GM18909 (cell line): ENCODE data around the gene AGA.

Experiments
- ATAC-seq: cut with Tn5 transposase; IDR thresholded peaks from one replicate; pipeline ENCODE4 v1.9.1; 2021; ENCODE audit warnings: mild to moderate bottlenecking; ENCODE audit not compliant: unreplicated experiment, poor library complexity

Gene AGA

DNA sequence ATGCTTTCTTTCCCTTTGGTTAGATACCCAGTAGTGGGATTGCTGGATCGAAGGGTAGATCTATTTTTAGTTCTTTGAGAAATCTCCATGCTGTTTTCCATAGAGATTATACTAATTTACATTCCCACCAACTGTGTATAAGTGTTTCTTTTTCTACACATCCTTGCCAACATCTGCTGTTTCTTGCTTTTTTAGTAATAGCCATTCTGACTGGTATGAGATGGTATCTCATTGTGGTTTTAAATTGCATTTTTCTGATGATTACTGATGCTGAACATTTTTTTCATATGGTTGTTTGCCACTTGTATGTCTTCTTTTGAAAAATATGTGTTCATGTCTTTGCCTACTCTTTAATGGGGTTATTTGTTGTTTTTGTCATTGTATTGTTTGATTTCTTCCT lies 6.6 kb upstream of the AGA start:
- no peak for ATAC-seq

DNA sequence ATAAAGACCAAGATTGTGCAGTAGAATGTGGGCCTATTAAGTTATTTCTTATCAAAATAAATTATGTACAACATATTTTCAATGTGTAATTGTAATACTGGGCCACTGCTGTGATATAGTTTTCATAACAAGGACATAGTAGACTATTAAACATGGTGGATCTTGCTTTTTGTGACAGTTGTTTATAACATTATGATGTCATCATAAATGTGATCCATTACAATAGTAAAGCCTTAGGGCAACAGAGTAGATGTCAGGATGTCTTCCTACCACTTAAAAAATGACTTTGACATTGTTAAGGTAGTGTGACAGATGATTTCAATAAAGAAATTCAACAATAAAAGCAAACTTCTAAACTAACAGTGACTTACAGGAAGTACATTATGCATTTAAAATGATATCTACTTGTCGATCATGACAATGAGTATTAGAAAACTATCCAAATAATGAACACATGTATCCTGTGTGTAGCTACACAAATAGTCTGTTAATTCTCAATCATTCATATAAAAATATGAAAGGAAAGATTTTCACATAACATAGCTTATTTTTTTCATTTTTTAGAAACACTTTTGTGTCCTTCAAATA lies 5.3 kb upstream of the AGA start:
- no peak for ATAC-seq

DNA sequence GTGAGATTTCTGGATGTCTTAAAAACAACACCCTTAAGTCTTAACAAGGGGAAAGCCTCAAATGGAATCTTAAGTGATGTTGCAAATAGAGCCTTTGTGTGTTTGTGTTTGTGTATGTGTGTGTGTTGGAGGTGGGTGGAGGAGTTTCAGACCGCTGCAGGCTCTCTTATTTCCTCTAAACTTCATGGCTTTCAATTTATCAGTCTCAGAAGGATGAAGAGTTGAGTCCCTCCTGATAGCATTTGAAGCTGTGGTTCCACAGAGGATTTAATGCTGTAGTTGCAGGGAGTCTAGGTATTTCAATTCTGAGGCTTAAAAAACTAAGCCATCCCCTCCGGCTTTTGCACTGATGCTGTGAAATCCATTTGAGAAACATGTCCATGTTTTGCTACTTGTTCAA lies 4.3 kb upstream of the AGA start:
- ATAC-seq, result no peak

DNA sequence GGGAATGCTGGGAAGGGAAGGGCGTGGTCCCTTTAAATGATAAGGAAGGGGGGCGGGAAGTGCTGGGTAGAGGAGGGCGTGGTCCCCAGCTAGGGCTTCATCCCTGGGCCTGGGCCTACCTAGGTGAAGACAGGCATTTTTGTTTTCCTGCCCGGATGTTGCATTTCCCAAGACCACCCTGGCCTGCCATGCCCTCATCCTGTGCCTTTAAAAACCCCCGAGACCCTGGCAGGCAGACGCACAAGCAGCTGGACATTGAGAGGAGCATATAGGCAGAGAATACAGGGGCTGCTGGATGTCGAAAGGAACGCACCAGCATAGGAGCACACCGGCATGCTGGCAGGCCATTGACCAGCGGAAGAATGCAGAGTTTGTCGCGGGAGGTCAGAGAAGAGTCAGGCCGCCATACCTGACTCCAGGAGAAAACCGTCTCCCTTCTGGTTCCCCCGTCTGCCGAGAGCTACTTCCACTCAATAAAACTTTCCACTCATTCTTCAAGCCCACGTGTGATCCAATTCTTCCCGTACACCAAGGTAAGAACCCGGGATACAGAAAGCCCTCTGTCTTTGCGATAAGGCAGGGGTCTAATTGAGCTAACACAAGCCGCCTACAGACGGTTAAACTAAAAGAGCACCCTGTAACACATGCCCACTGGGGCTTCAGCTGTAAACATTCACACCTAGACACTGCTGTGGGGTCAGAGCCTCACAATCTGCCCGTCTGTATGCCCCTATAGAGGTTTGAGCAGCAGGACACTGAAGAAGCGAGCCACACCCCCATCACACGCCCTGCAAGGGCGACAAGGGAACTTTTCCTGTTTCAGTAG lies 2.9 kb upstream of the AGA start:
- ATAC-seq, result no peak

DNA sequence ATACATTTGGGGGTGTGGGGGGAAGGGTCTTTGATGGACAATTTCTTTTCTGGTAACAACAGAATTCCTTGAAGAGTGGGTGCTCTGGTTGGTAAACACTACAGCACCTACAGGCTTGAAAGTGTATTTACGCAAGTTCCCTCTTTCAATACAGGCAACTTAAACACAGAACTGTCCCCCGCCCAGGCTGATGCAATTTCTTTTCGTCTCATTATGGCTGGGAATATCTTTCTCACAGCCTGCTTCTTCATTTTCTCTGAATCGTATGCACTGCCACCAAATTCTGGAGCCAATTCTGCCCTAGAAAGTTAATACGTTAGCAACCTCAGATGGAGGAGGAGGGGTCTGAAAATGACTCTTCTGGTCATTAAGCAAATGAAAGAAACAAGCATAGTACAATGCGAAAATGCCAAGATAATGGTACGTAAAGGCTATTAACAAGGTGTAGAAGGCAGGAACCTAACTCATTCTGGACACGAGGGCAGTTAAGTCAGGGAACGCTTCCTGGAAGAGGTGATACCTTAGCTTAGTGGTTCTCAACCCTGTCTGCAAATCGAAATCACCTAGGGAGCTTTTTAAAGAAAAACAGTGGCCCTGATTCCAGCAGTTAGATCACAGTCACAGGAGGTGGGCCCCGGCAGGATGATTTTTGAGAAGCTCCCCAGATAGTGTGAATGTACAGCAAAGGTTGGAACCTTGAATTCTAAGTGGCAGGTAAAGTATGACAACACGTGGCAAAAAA lies 1.0 kb downstream of the AGA start:
- peak; percentile 24 for ATAC-seq

DNA sequence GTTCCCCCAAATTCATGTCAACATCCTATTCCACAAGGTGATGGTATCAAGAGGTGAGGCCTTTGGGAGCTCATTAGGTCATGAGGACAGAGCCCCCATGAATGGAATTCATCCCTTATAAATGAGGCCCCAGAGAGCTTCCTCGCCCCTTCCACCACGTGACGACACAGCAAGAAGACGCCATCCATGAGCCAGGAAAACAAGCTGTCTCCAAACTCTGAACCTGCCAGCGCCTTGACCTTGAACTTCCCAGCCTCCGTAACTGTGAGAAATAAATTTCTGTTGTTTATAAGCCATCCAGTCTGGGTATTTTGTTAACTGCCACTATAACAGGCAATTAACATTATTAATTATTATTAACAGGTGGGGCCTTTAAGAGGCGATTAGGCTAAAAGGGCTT lies 5.8 kb downstream of the AGA start:
- ATAC-seq, result no peak

DNA sequence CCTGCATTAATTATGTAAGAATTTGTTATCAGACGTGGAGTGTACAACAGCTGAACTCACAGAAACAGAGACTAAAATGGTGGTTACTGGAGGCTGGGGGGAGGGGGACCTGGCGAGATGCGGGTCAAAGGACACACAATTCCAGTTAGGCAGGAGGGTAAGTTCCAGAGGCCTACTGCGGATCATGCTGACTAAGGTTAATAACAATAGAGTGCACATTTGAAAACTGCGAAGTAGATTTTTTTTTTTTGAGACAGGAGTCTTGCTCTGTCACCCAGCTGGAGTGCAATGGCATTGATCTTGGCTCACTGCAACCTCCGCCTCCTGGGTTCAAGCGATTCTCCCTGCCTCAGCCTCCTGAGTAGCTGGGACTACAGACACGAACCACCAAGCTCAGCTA lies 7.6 kb downstream of the AGA start:
- ATAC-seq, result no peak

DNA sequence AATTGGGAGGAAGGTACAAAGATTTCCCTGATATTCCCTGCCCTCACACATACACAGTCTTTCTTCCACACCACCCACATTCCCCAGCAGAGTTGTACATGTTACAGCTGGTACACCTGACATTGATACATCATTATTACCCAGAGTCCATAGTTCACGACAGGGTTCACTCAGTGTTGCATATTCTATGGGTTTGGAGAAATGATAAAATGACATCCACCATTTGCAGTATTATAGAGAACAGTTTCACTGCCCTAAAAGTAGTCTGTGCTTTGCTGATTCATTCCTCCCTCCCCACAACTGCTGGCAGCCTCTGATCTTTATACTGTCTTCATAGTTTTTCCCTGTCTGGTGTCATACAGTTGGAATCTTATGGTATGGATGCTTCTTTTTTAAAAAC lies 15.0 kb downstream of the AGA start:
- ATAC-seq, result no peak

DNA sequence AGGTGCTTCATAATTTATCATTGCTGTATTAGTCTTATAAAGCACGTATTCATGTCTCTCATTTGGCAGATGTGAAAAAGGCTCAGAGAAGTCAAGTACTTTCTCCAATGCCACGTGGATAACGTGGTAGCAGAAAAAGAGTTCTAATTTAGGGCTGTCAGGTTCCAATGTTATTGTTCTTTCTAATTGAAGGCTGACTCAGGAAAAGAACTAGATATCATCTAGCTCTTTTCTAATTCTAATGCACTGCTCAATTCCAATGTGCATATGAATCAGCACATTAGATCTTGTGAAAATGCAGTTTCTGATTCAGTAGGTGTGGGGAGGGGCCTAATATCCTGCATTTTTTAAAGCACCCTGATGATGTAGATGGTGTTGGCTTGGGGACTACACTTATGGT lies 22.8 kb downstream of the AGA start:
- ATAC-seq, result no peak

DNA sequence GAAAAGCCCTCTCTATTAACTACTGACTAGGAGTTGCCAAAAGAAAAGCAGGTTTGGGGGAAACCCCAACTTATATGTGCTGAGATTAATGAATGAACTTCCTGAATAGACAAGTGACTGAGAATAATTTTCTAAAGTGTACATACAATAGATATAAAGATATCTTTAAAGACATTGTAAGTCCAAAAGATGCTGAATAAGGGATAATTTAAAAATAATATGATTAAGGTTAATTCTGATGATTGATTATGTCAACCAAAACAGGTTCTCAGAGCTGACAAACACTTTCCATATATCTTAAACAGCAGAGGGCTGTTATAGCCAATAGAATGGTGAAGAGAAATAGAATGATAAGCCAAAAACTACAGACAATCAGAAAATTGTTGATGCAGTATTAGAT lies 28.6 kb downstream of the AGA start:
- no peak for ATAC-seq

DNA sequence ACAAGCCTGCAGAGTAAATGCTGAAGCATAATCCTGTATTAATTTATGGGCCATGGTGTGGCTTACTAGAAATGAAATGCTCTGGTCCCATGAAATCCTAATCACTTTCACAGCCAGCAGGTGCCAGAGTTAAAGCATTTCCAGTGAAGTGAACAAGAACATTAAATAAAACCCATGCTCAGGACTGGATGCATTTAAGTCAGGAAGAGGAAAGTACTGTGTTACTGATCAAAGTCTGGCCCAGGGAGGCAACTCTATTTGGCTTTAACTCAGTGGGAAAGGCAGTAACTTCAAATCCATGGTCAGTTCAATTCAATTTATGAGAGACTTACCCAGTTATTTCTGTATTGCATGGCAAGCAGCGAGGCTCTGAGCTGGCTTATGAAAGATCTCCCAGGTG lies 29.2 kb downstream of the AGA start:
- ATAC-seq, result no peak

DNA sequence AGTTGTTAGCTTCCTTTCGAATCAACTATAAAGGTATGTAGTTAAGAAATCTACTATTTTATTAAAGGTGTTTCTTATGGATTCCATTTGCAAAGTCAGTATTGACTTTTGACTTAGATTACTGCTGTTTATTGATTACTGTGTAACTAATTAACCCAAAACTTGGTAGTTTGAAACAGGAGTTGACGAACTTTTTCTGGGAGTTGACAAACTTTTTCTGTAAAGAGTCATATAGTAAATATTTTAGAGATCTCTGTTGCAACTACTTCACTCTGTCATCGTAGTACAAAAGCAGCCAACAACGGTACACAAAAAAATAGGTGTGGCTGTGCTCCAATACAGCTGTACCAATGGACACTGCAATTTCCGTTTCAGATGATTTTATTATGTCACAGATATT lies 30.2 kb downstream of the AGA start:
- ATAC-seq, result no peak

DNA sequence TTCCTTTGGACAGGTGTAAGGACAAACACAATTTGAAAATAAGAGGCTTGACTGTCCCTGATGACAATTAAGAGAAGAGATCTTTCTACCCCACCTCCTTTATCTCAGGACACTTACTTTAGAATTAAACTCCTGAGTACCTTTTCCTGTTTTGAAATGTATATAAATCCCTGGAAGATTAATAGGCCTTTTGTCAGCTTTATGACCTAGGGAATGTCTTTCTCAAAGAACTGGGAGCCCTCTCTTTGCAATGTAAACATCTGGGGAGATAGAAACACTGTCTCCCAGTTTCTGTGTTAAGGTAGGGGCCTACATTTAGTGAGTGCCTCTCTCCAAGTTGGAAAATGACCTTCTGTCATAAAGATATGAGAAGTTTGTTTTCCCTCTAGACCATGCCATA lies 31.7 kb downstream of the AGA start:
- no peak for ATAC-seq

DNA sequence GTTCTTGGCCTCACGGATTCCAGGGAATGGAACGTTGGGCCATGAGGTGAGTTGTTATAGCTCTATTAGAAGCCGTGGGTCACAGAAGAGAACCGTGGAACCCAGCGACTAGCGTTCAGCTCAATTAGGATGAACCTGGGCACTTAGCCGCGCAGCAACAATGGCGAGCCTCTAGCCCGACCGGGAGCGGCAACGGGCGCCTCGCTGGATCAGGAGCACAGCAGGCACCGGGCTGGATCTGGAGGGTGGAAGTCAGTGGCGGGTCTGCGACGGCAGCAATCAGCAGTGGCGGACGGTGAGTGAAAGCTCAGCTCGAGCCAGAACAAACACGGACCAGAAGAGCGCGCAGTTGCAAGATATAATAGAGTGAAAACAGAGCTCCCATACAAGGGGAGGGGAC lies 34.2 kb downstream of the AGA start:
- no peak for ATAC-seq

DNA sequence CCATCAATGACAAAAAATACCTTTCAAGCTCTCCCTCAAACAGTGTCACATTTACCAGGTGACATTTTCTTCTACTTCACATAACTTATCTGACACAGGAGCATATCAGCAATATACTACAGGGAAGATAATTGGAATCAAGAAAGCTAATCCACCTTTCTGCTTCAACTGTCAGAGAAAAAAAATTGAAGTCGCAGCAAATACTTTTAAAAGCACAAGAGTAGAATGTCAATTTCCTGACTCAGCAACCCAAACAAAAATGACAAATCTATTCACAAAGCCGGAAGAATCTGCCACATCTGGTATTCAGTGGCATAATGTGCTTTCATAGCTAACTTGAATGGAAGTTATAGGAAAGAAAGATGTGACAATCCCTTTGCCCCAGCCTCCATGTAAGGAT lies 36.7 kb downstream of the AGA start:
- ATAC-seq, result no peak

DNA sequence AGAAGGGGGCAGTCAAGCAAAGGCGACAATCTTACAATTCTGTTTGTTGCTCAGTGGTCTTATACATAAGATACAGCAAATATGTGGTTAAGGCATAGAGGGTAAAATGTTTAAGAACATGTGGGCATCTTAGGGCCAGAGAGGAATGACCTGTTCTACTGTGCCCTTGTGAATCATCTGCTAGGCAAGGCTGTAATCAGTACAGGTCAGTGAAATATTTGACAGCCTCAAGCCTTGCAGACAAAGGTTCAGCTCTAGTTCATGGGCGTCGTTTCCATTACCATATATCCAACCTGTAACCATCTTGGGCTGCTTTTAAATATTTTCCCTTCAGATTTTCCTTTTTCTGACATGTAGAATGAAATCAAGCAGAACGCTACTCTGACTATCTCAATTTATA lies 37.3 kb downstream of the AGA start:
- no peak for ATAC-seq

DNA sequence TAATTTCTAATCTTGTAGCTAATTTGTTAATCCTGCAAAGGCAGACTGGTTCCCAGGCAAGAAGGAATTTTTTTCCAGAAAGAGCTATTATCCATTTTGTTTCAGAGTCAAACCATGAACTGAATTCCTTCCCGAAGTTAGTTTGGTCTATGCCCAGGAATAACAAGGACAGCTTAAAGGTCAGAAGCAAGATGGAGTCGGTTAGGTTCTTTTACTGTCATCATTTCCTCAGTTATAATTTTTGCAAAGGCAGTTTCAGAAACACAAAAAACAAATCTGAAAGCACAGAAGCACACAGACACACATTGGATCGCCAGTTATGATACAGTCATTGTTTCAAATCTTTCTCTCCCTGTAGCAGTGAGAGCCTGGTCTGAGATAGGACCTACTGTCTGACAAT lies 37.9 kb downstream of the AGA start:
- ATAC-seq, result no peak

DNA sequence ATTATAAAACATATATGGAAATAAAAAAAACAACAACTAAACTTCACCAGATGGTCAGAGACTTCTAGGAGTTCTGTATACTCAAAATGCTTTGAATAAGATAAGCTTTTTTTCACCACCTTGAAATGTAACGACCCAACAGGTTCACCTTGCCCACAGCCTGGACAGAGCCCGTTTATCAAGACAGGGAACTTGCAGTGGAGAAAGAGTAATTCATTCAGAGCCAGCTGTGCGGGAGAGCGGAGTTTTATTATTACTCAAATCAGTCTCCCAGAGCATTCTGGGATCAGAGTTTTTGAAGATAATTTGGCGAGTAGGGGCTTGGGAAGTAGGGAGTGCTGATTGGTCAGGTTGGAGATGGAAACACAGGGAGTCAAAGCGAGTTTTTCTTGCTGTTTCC lies 38.5 kb downstream of the AGA start:
- no peak for ATAC-seq

DNA sequence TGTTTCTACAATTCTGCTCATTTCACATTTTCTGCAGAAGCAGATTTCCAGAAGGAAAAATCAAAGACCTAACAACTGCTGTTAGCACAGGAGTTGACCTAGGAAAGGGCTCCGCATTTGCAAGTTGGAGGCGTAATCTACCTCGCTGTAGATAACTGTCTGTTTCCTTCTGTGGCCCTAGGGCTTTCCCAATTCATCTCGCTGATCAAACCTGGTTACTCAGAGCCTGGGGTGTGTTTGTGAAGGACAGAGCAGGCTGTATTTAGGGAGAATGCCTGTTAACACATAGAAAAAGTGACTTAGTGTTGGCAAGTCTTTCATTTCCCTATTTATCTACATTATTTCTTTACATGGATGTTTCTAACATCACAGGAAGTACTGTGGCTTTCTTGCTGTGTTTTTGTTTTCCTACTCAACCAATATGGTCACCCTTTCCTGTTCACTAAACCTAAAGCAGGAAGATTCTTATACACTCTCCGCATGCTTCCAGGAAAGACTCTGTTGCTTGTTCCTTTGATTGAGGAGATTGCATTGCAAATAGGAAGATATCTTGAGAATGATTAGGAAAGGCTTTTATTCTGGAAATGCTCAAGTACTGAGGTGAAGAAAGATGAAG lies 40.5 kb downstream of the AGA start:
- no peak for ATAC-seq

DNA sequence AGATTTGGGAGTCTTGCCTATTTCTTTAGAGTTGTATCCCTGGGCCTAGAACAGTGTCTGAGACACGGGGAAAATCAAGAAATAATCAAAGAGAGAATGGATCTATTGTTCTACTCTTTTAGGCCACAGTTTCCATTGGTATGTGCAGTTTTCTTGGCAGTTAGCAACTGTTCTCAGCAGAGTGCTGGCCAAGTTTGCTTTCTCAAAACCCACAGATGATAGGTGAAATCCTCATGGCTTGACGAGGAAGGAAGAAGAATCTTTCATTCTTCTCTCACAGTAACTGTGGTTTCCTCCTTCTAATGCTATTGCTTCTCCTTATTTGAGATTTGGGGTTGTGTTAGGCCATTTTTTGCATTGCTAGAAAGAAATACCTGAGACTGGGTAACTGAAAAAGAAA lies 42.2 kb downstream of the AGA start:
- no peak for ATAC-seq

DNA sequence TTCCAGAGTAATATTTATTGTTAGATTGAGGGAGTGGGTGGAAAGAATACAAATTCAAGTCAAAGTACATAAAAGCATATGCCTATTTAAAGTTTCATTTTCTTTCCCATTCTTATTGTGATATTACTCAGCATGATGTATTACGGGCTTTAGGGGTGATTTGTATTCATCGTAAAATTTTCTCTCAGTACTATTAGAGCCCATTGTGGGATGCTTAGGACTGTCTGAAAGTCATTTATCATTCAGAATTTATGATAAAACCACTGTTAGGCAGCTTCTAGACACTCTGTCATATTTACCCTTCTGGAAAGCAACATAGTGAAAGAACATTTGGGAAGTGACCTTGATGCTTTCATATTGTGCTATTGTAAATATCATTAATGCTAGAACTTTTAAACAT lies 45.9 kb downstream of the AGA start:
- no peak for ATAC-seq
